GM12878 (cell line): ENCODE data around the gene GPLD1. TPM values are rescaled to one million over a fixed set of nuclear protein-coding genes. Genes with fewer than 3 reads are reported as not detected.

Experiments used
- ATAC-seq: fragments of 200-7000 bp; cut with Tn5 transposase; 3 replicates; pipeline ENCODE4 v1.9.1; 2020; ENCODE audit warnings: mild to moderate bottlenecking, moderate library complexity
- BruUV-seq: library from RNA; stranded (reverse); fragments of 400-500 nt; replicated peaks from 2 replicates; lab custom pipeline; 2021; lab: Mats Ljungman, UMichigan
- CTCF ChIA-PET: fragments of 300-600 bp; sonication (Branson Sonifier 250); formaldehyde crosslinking; extraction: SDS; loops from one replicate; lab custom pipeline; 2021; ENCODE audit warnings: inconsistent platforms; lab: Yijun Ruan, JAX
- POLR2A ChIA-PET: fragments of 350-600 bp; formaldehyde crosslinking; extraction: SDS; loops from one replicate; lab custom pipeline; 2021; ENCODE audit warnings: inconsistent platforms; lab: Charles Lee
- RAD21 ChIA-PET: fragments of 300-600 bp; sonication (Branson Sonifier 250); formaldehyde crosslinking; loops from one replicate; lab custom pipeline; 2023; ENCODE audit warnings: antibody characterized with exemption; ENCODE audit not compliant: unreplicated experiment; lab: Charles Lee
- SMC1A ChIA-PET: fragments of 300-600 bp; sonication (Branson Sonifier 250); formaldehyde crosslinking; loops from one replicate; lab custom pipeline; 2023; ENCODE audit not compliant: unreplicated experiment, uncharacterized antibody; lab: Charles Lee
- DNase-seq: peaks from one replicate; pipeline ENCODE4 v3.0.0-alpha.2; 2011; ENCODE audit warnings: low read depth, low spot score
- FAIRE-seq: peaks from 3 replicates; lab custom pipeline; 2011; peaks lifted over from hg19 to GRCh38; lab: Jason Lieb, UNC
- H2AFZ ChIP-seq: 2 replicates; pipeline ENCODE4 v1.6.0; 2011; ENCODE audit warnings: low read depth, low read length, control low read depth; ENCODE audit not compliant: control insufficient read depth
- H3K27ac ChIP-seq: 2 replicates; pipeline ENCODE4 v1.5.1; 2011; ENCODE audit warnings: control low read depth; ENCODE audit not compliant: control insufficient read depth, insufficient read depth
- H3K27me3 ChIP-seq, 2 experiments: replicated peaks in 1 of 2; 2 replicates each; pipeline versions ENCODE4 v1.6.0 to v1.6.1; 2011; ENCODE audit warnings: low read length in 1 of 2; ENCODE audit not compliant: control insufficient read depth in 2 of 2, insufficient read depth in 2 of 2
- H3K36me3 ChIP-seq, 2 experiments: 2 replicates each; pipeline ENCODE4 v1.5.1; 2011; ENCODE audit warnings: low read length in 1 of 2; ENCODE audit not compliant: control insufficient read depth in 2 of 2, insufficient read depth in 2 of 2
- H3K4me1 ChIP-seq: 2 replicates; pipeline ENCODE4 v1.6.1; 2011; ENCODE audit warnings: mild to moderate bottlenecking, low read length, moderate library complexity, mixed read lengths; ENCODE audit not compliant: control insufficient read depth, insufficient read depth
- H3K4me2 ChIP-seq: 2 replicates; pipeline ENCODE4 v1.6.0; 2011; ENCODE audit warnings: control low read depth; ENCODE audit not compliant: control insufficient read depth, insufficient read depth
- H3K4me3 ChIP-seq: fragments of 200-600 bp; sonication (generic); 2 replicates; pipeline ENCODE4 v1.5.1; 2016
- H3K79me2 ChIP-seq: 2 replicates; pipeline ENCODE4 v1.6.0; 2011; ENCODE audit warnings: low read length; ENCODE audit not compliant: control insufficient read depth, insufficient read depth
- H3K9ac ChIP-seq: 2 replicates; pipeline ENCODE4 v1.8.0; 2011; ENCODE audit warnings: low read length, control low read depth, mixed read lengths; ENCODE audit not compliant: control insufficient read depth, insufficient read depth
- H3K9me3 ChIP-seq: replicated peaks from 3 replicates; pipeline ENCODE4 v1.5.1; 2011; ENCODE audit warnings: mild to moderate bottlenecking, low read length; ENCODE audit not compliant: control insufficient read depth, insufficient read depth
- H4K20me1 ChIP-seq: 2 replicates; pipeline ENCODE4 v1.6.0; 2011; ENCODE audit not compliant: control insufficient read depth, insufficient read depth
- BACH1 ChIP-seq: fragments of 450-650 bp; IDR thresholded peaks from 2 replicates; pipeline ENCODE4 v1.6.1; 2017; ENCODE audit warnings: mild to moderate bottlenecking, borderline replicate concordance
- EGR1 ChIP-seq, 2 experiments: IDR thresholded peaks; 1 replicate in 1 of 2; 2 replicates in 1 of 2; pipeline ENCODE4 v1.6.1; 2011 to 2012; ENCODE audit warnings: low read depth in 2 of 2, low read length in 2 of 2, borderline replicate concordance in 1 of 2, mild to moderate bottlenecking in 1 of 2, moderate library complexity in 1 of 2
- EP300 ChIP-seq, 2 experiments: fragments of 150-350 bp in 1 of 2; IDR thresholded peaks; 2 replicates each; pipeline ENCODE4 v1.6.1; 2011 to 2012; ENCODE audit warnings: low read depth in 2 of 2, low read length in 2 of 2, borderline replicate concordance in 1 of 2, improper control_type of control experiment in 1 of 2, inconsistent platforms in 1 of 2; ENCODE audit not compliant: control insufficient read depth in 1 of 2
- MTA2 ChIP-seq: fragments of 450-650 bp; IDR thresholded peaks from 2 replicates; pipeline ENCODE4 v1.6.1; 2016; ENCODE audit warnings: low read depth, mild to moderate bottlenecking, moderate library complexity
- PBX3 ChIP-seq: IDR thresholded peaks from 2 replicates; pipeline ENCODE4 v1.6.1; 2011; ENCODE audit warnings: mild to moderate bottlenecking, low read depth, low read length, moderate library complexity; ENCODE audit not compliant: insufficient replicate concordance
- POLR2AphosphoS5 ChIP-seq: IDR thresholded peaks from 2 replicates; pipeline ENCODE4 v1.6.1; 2011; ENCODE audit warnings: mild to moderate bottlenecking, low read length, inconsistent platforms
- RAD21 ChIP-seq: IDR thresholded peaks from 2 replicates; pipeline ENCODE4 v1.6.1; 2011; ENCODE audit warnings: mild to moderate bottlenecking, low read depth, low read length, moderate library complexity; ENCODE audit not compliant: insufficient read depth
- SREBF2 ChIP-seq: IDR thresholded peaks from 2 replicates; pipeline ENCODE4 v1.6.1; 2012; ENCODE audit warnings: mild to moderate bottlenecking, low read length
- YBX1 ChIP-seq: fragments of 450-650 bp; IDR thresholded peaks from 2 replicates; pipeline ENCODE4 v1.6.1; 2016; ENCODE audit warnings: antibody characterized with exemption
- WGBS: methylation state at CpG from one replicate; pipeline ENCODE4 v1.1.6; 2016; ENCODE audit warnings: low lambda C conversion rate; ENCODE audit not compliant: insufficient replicate concordance, insufficient coverage; ENCODE audit errors: missing lambda C conversion rate; 5-methylcytosine and 5-hydroxymethylcytosine counted together
- in situ Hi-C: fragments of 300-500 bp; cut with MboI; formaldehyde crosslinking; loops from 9 replicates; pipeline ENCODE4 v1.14.3; 2018; ENCODE audit warnings: mixed read lengths
- intact Hi-C: fragments of 100-400 bp; cut with micrococcal nuclease; formaldehyde crosslinking; loops from one replicate; pipeline ENCODE4 v1.14.2; 2022; ENCODE audit not compliant: unreplicated experiment
- polyA plus RNA-seq, 11 experiments: library from polyadenylated mRNA; depleted of rRNA in 4 of 11; unstranded in 6 of 11; stranded (reverse) in 5 of 11; fragments of >200 nt; fragmentation: Nextera tagmentation in 4 of 11; fragmentation: Illumina TruSeq in 1 of 11; extraction: Ambion mirVana in 4 of 11; extraction: Trizol in 1 of 11; gene quantifications; 1 replicate in 1 of 11; 2 replicates in 10 of 11; pipeline versions ENCODE4 v1.2.1 to v1.2.3, GENCODE V29; 2011 to 2016; ENCODE audit warnings: inconsistent platforms in 2 of 11, missing spikeins in 2 of 11, low read depth in 1 of 11
- total RNA-seq, 4 experiments: library from RNA; depleted of rRNA in 3 of 4; stranded (reverse); fragments of >200 nt in 3 of 4; fragmentation: Illumina TruSeq in 1 of 4; extraction: Trizol in 1 of 4; gene quantifications; 2 replicates each; pipeline versions ENCODE4 v1.2.1 to v1.2.3, GENCODE V29; 2013 to 2021
- TF ChIP-seq, protein P1 (sequence below): fragments of 450-650 bp; IDR thresholded peaks from 2 replicates; pipeline ENCODE4 v1.6.1; 2014; ENCODE audit warnings: mild to moderate bottlenecking

GPLD1 gene
- total and polyA plus RNA-seq, 10 of the 15 experiments (the other 5 are each of a cell fraction or from before 2014, with no cell fraction given) = 0.04 to 1.0 (median 0.69) TPM

DNA sequence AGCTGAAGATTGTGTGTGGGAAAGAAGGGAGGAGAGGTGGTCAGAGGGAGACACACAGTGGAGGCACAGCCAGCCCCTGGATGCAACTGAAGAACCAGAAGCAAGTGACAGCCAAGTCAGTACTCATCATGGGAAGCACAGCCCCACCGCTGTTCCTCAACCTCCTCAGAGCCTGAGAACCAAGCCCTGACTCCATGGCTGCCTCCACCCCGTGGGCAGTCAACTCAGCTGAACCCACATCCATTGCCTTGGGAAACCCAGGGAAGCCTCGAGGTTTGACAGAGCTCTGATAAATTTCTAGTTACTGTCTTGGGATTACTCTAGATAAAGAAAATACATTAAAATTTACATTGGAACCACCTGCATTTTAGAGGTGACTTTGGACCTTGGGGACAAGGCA, 35.0 kb upstream of the GPLD1 start:
- no peak for FAIRE-seq
- RAD21 ChIA-PET = interaction anchor here (0.6 to 4.4 kb wide), 10 partner anchors 12 to 241 kb away, joined by 3 to 81 read pairs (median 4); partner anchors contain the start of genes ACOT13, ALDH5A1 and TDP2
- no peak for DNase-seq
- Histone ChIP-seq H3K4me2 (no peak overlapping the region), H4K20me1 (no peaks in the 10 kb centered on the region), H3K27ac (no peak overlapping the region), H3K79me2 (no peaks in the 10 kb centered on the region), H3K4me3 (no peak overlapping the region), H2AFZ (no peak overlapping the region), H3K9me3 (no peaks in the 10 kb centered on the region), H3K27me3 (no peaks in the 10 kb centered on the region), H3K4me1 (peaks cover 18% of the 10 kb centered on the region), H3K9ac (no peak overlapping the region), H3K36me3 (no peaks in the 10 kb centered on the region)
- intact Hi-C loops (loop anchor here (1.0 to 5.0 kb wide), 5 partner anchors 58 to 462 kb away; no protein-coding TSS in a partner anchor), in situ Hi-C loops (loop anchor here (5.0 to 10.0 kb wide), 2 partner anchors 173 to 240 kb away; no protein-coding TSS in a partner anchor)
- WGBS = 65% methylated on average over 3 of the region's 3 CpGs
- POLR2A ChIA-PET = interaction anchor here (2.0 kb wide), 1 partner anchor 29 kb away, joined by 8 read pairs; the partner anchor contains the start of gene ALDH5A1
- no peak for ATAC-seq
- SMC1A ChIA-PET = interaction anchor here (0.7 to 6.0 kb wide), 15 partner anchors 14 to 493 kb away, joined by 3 to 68 read pairs (median 4); partner anchors contain the start of gene ALDH5A1
- no TSS peak for BruUV-seq
- TF ChIP-seq RAD21 = no peak
- no peak for TF ChIP-seq EGR1 (IDR thresholded peaks at IDR 0.05; ENCODE audit: borderline replicate concordance in 1 of 2, low read depth in 2 of 2, low read length in 2 of 2)
- TF ChIP-seq POLR2AphosphoS5 = no peak
- no peak for TF ChIP-seq PBX3
- no peak for TF ChIP-seq MTA2
- TF ChIP-seq, protein P1, sequence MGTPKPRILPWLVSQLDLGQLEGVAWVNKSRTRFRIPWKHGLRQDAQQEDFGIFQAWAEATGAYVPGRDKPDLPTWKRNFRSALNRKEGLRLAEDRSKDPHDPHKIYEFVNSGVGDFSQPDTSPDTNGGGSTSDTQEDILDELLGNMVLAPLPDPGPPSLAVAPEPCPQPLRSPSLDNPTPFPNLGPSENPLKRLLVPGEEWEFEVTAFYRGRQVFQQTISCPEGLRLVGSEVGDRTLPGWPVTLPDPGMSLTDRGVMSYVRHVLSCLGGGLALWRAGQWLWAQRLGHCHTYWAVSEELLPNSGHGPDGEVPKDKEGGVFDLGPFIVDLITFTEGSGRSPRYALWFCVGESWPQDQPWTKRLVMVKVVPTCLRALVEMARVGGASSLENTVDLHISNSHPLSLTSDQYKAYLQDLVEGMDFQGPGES = no peak
- TF ChIP-seq YBX1 = no peak
- TF ChIP-seq BACH1 = no peak
- no peak for TF ChIP-seq EP300 (IDR thresholded peaks at IDR 0.05; ENCODE audit: borderline replicate concordance in 1 of 2, control insufficient read depth in 1 of 2, low read depth in 2 of 2, low read length in 2 of 2)
- TF ChIP-seq SREBF2 = no peak
- CTCF ChIA-PET = interaction anchor here (0.6 to 11.7 kb wide), 19 partner anchors 12 to 549 kb away, joined by 3 to 233 read pairs (median 3); partner anchors contain the start of genes ACOT13, ALDH5A1, GPLD1 and TDP2
